Caki2 (cell line): ENCODE results near the gene GOLGA6L7. TPM values are rescaled to one million over a fixed set of nuclear protein-coding genes. Genes with fewer than 3 reads are reported as not detected.
"Not testable (repeated sequence)": the region's sequence is repeated elsewhere in the genome, so short reads cannot be mapped to it uniquely, and the experiment has no call there.

Experiments used
- DNase-seq: peaks from one replicate; pipeline ENCODE4 v3.0.0-alpha.2; 2015; ENCODE audit warnings: low read depth
- in situ Hi-C: cut with HindIII; loops from 2 replicates; pipeline ENCODE4 v1.10.0; 2016; ENCODE audit warnings: low sequenced_read_pairs, low pct_unique_long_range_greater_than_20kb, mixed read lengths
- total RNA-seq: library from RNA; depleted of rRNA; stranded (reverse); fragments of >200 nt; shearing (Covaris generic); gene quantifications from 2 replicates; pipeline ENCODE4 v1.2.3, GENCODE V29; 2014; ENCODE audit warnings: low replicate concordance; rRNA removed

The GOLGA6L7 gene
- total RNA-seq, 1 experiment from 2014 or later = not detected

DNA sequence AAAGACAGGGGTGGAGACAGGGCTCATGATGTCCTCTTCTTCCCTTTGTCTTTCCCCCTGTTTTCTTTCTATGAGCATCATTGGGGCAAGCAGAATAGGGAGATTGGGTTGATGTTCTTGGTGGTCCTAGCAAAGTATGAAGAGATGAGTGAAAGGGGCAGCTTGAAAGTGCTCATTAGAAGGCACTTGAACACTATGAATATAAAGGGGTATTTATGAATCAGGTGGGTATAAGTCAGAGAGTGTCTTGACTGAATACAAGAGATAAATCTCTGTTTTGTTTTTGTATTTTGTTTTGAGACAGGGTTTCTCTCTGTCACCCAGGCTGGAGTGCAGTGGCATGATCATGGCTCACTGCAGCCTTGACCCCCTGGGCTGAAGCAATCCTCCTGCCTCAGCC lies 34.4 kb downstream of the GOLGA6L7 start:
- in situ Hi-C loops, DNase-seq: not testable (repeated sequence)

DNA sequence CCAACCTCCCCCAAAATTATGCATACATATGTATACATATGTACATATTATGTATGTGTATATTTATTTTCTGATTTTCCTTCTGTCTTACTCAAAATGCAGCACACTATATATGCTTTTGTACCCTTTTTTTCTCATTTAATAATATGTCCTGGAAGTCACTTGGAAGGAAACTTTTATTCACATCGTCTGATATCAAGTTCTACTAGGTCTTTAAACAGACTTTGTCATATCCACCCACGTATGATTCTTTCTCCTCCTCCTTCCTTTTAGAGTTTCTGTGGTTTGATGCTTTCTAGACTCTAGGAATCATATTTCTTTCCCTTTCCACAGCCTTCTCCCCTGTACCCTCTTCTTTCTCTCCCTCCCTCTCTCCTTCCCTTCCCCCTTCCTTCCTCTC lies 35.1 kb downstream of the GOLGA6L7 start:
- in situ Hi-C loops, DNase-seq: not testable (repeated sequence)

DNA sequence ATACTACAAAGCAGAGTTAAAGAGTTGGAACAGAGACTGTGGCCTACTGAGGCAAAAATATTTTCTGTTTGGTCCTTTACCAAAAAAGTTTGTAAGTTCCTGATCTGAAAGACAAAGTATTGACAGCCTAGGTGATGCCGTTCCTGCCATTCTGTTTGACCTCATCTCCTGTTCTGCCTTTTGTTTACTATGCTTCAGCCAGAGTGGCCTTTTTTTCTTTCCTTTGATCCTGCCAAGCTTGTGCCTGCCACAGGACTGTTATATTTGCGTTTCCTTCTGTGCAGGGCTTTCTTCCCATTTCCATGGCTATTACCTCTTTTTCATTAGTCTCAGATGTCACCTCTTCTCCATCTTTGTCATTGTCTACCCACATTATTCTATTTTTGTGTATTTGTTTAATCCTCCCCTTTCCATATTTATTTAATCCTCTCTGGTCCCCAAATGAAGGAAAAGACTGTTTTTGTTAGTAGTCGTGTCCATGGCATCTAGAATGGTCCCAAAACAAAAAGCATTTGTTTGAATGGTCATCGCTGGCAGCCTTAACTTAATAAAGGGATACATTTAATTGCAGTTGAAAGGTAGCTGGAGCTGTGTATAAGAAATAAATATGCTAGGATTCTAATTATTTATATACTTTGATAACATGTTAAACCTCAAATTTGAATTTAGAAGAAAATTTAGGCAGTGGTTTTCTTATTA lies 36.4 kb downstream of the GOLGA6L7 start:
- in situ Hi-C loops, DNase-seq: not testable (repeated sequence)

DNA sequence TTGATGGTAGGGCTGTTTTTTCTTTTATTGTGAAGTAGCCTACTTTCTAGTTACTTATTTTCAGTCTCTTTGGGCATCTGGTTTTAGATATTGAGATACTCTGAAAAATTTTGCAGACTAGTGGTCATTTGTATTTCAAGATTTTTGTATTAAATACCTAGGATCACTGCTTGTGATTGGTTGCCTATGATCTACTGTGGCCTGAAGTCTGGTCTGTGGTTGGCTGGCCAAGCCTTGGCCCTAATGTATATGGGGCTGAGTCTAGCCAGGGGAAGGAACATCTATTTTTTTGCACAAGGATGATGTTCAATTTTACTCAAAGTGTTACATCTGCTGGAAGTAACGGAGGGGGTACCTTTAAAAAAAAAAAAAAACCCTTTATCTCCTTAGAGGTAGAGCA lies 38.0 kb downstream of the GOLGA6L7 start:
- DNase-seq, in situ Hi-C loops: not testable (repeated sequence)

DNA sequence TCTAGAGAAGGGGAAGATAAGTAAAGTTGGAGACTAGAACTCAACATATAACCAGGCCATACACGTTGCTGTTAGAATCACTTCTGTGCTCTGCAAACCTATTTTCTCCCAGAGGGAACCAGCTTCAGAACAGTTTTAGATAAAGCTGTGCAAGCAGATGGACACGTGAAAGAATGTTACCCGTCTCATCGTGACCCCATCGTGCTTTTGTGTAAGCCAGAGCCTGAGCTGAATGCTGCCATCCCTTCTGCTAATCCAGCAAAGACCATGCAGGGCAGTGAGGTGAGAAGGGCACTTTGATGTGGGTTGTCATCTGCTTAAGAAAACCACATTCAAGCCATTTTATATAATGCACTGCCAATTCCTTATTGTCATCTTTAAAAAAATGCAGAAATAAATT lies 40.3 kb downstream of the GOLGA6L7 start:
- DNase-seq, in situ Hi-C loops: not testable (repeated sequence)

DNA sequence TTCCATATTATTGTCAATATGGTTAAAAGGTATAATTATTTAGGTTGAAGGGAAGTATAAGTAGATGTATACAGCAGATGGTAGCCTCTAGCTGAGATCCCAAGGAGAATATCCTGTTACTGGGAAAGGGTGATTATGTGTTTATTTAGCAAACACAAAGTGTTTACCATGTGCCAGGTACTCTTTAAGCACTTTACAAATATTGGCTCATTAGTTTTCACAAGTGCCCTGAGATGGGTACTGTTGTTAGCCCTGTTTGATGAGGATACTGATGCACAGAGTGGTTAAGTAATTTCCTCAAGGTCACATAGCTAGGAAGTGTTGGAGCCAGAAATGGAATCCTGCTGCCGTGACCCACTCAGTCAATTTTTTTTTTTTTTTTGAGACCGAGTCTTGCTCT lies 48.1 kb downstream of the GOLGA6L7 start:
- DNase-seq, in situ Hi-C loops: not testable (repeated sequence)

DNA sequence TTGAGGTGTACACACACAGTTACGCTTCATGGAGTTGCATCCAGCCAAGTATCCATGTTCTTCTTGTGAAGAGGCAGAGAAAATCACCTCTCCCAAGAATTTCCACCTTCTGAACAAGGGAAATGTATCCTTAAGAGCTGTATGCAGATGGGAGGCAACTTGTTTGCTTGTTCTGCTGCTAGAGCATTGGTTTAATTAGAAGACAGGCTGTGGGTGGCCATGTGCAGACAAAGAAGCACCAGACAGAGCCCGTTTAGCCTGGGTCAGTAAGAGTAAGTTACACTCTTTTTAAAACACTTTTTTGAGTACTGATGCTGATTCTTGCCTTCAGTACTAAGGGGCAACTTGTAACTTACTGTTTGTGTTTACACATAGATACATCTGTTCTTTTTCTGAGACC lies 50.2 kb downstream of the GOLGA6L7 start:
- DNase-seq, in situ Hi-C loops: not testable (repeated sequence)

DNA sequence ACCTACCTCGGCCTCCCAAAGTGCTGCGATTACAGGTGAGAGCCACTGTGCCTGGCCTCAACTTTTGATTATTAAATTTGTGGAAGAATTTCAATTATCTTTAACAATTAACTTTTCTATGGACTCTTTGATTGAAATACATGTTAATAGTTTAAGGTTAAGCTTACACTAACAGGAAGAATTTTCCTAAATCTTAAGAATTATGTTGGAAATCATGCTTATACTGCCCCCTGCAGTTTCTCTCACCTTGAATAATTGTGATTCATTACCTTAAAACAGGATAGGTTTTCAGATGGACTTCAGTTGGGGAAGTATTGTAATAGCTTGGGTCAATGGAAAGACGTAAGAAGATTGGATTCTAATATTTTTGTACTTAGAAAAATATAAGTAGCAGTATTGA lies 54.2 kb downstream of the GOLGA6L7 start:
- DNase-seq, in situ Hi-C loops: not testable (repeated sequence)

Other genes with a start within 250 kb of the GOLGA6L7 start
- 0.74 TPM in 1 of 2 replicates, not detected in the other for gene GOLGA8M, start 136.2 kb downstream of the GOLGA6L7 start, total RNA-seq
- 18.4 and 29.2 TPM in 2 replicates for gene APBA2, start 37.3 kb upstream of the GOLGA6L7 start, total RNA-seq